HG03064 (cell line): ENCODE measurements around the gene MS4A6E.
A peak's percentile ranks its signal among the peaks of the same experiment; 100 is the strongest.
"Not testable (repeated sequence)": the region's sequence is repeated elsewhere in the genome, so short reads cannot be mapped to it uniquely, and the experiment has no call there.

Experiments used
- ATAC-seq: cut with Tn5 transposase; IDR thresholded peaks from one replicate; pipeline ENCODE4 v1.9.1; 2021; ENCODE audit warnings: low read depth; ENCODE audit not compliant: unreplicated experiment

MS4A6E gene

DNA sequence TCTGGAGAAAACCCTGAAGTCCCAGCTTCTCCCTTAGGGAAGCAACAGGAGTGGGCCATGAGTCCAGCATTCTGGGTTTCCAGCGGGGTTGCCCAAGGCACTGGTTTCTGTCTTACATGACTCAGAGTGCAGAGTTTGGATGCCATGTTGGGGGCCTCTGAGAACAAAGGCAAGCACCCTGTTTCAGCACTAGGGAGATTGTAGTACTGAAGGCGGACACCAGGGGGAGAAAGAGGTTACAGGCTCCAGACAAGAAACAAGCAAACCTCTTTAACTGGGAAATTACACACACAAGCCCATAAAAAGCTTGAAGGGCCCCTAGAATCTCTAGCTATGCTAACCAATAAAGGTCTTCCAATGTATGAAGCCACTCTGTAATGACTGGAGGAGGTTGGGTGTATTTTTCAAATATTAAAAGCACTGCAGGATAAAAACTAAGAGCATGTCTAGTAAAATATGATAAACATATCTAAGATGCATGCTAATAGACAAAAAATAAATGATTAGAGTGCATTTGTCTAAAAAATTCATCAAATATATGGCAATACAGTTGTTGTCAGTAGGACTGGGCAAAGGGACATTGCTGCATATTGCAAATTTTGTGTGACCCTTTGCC is 7.1 kb downstream of the MS4A6E start:
- no peak for ATAC-seq

DNA sequence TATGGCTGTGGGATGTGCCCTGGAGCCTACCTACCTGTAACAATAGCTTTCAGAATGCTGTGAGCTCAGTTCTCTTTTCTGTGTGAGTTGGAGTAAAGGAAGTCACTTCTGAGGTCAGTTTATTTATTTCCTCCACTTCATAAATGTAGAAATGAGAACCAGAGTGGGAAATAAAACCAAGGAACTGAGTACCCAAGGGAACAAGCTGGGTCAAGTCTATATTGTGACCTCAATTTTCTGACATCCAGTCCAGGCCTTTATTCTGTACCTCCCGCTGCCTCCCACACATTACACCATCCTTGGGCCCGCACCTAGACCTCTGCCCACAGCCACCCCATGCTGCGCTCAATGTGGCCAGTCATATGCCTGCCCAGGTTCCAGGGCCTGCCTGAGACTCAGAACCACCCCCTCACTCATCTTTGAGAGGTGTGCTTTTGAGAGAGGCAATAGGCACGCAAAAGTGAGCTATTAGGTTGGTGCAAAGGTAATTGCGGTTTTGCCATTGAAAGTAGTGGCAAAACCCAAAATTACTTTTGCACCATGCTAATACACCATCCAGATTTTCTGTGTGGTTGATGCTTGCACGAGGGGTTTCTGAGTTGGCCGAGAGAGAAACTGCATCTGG is 9.8 kb downstream of the MS4A6E start:
- no peak for ATAC-seq

DNA sequence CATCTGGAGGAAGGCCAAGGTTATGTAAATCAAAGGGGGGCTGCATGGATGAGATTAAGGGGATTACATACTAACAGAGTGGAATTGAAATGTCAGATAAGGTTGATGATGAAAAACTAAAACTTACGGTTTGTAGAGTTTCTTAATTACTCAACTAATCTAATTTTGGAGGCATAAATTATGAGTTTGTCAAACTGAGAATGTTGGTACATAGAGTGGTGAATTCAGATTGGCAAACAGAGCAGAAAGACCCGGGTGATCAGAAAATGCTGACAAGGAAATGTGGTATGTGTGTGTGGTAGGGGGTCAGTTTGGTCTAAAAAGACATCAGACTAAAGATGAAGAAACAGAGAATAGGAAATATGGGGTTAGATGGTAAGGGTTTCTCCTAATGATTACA is 11.0 kb downstream of the MS4A6E start:
- ATAC-seq: no peak

DNA sequence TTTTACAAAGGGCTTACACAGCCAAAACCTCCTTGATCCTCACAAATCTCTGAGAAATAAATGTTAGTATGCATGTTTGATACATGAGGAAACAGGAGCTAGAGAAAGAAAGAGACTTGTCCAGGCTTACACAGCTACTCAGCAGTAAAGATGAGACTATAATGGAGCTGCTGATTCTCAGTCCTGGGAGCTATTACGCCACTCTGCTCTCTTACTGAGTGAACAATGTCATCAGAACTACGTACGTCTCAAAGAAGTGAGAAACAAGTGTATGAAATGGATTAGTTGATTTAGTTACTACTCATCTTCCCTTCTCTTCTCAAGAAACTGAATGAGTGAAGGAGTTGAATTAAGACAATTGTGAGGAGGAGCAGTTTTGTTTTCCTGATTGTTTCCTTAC is 12.3 kb downstream of the MS4A6E start:
- no peak for ATAC-seq

DNA sequence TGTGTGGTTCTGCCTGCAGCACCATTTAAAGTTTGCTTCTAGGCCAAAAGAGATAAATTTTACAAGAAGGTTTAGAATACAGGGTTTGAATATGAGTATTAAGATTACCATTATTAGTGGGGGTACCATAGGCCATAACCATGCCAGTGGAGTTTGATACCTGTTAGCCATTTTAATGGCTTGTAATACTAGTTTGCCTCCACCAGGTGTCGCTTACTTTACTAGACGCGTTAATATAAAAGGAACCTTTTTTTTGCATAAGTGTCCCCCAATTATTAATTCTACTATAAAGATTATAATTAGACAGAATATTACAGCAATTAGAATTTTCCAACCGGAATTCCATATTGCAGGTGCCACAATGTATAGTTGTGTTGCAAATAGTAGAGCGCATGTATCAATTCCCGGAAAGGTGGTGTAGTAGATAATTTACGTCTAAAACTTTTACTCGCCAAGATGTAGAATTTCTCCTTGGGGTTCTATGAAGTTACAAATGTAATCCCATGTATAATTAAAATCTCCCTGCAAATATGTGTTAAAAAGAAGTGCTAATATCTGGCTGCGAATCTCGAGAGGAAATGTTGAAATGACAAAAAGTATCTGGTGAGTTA is 16.1 kb downstream of the MS4A6E start:
- ATAC-seq: no peak

DNA sequence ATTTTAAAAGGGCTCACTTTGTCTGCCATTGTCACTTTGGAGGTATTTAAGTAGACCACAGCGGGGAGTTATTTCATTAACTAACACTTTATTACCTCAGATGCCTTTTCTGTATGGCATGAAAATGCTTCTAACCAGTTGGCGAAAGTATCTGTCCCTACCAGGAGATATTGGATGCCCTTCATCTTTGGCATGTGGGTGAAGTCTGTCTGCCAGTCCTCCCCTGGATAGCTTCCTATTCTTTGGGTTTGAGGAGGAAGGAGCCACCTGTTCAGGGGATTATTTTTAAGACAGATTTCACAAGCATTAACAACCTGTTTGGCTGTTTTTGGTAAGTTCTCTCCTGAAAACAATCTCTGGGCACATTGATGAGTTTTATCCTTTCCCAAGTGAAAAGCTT is 17.1 kb downstream of the MS4A6E start:
- no peak for ATAC-seq

DNA sequence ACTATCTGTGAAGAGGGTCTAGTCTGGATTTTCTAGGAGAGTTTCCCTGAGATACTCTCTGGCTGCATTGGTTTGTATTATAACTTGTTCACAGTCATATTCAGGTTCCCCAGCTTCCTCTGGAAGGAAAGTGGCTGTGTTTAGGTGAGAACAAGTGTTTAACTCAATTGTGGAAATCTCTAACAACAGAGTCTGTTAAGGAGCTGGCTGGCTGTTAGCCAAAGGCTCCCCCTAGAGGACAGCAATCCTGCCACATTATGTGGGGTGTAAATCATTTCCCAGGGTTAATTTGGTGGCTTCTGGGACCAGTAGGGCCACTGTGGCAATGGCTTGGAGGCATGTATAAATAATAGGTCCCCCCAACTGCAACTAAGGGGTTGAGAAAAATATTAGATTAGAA is 18.4 kb downstream of the MS4A6E start:
- no peak for ATAC-seq

DNA sequence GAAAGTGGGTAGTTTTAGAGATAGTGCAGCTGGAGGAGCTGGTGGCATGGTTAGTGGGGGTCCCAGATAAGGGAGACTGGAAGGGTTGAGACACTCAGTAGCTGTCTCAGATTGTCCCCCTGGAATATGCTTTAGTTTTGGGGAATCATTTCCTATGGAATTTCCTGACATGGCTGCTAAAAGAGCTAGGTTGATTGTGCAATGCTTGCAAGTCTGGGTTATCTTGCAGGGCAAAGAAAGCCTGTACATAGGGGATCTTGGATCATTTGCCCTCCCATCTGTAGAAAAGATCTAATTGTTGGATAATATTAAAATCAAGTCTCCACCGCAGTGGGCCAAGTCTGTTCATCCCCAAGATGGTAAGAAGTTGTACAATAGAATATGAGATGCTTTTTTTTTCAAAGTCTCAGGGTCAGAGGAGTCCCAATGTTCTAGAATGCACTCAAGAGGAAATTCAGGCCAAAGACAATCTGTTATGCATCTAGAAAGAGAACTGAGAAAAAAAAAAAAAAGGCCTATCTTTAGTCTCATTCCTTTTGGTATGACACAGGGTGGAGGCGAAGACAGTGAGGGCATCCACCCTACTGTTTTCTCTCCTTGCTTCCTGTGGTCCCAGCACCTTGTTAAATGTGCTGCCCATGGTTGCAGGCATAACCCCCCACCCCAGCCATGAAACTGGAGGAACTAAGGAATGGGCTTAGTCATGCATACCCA is 20.2 kb downstream of the MS4A6E start:
- ATAC-seq: no peak

DNA sequence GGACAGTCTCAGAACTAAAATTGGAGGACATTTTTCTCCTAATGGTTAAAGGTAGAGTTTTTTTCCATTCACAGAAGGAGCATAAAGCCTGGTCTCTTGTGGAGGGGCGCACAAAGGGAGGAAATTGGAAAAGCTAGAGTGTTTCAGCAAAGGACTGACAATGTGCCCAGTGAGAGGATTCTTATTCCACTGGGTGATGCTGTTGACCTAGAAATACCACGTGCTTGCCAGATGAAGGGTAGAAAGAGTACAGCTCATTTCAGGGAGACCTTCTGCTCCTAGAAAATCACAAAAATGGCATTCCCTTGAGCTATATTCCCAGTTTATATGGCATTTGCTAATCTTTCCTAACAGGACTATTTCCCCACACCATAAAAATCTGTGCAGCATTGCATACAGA is 21.1 kb downstream of the MS4A6E start:
- ATAC-seq: no peak

DNA sequence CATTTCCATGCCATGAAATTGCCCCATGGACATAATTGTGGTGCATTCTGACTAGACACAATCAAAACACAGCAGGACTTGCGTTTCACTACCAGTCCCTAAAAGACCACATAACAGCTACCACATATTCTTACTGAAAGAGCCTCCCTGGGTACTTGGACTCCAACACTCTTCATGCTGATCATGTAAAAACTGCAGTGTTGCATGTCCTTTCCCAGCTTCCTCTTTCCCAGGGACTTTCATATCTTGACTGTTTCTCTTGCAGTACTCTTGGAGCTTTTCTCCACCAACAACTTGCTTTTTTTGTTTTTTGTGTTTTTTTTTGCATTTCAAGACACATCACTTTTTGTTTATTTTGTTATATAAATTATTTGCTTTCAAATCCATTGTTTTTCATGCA is 22.9 kb downstream of the MS4A6E start:
- ATAC-seq: no peak

DNA sequence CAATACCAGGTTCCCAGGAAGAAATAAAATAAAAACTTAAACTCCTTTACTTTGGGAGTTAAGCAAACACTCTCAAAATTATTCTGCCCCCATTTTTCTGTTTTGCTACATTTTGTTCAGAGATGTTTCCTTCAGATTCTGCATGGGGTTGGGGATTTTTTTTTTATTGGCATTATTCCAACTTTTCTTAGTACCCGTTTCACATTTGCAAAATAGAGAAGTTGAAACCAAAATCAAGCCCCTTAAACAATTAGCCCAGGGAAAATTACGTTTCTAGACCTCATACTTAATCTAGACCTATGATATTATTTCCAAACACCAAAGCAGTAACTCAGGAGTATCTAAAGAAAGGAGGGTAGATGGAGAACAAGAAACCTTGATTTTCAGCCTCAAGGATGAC is 30.7 kb downstream of the MS4A6E start:
- ATAC-seq: no peak

DNA sequence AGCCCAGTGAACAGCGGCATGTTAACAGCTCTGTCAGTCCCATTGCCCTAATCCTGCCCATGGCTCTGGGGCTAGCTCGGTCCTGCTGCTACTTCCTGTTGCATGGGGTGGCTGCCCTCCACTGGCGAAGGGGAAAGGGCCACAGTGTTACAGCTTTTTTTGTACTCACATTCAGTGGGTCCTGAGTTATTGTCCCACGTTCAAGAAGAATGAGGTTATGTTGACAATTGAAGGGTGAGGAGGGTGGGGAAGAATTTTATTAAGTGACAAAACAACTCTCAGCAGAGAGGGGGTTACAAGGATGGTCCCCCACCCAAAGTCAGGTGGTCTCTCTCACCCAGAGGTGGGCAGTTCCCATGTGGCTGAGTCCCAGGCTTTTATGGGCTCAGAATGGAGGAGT is 33.6 kb downstream of the MS4A6E start:
- ATAC-seq: no peak

DNA sequence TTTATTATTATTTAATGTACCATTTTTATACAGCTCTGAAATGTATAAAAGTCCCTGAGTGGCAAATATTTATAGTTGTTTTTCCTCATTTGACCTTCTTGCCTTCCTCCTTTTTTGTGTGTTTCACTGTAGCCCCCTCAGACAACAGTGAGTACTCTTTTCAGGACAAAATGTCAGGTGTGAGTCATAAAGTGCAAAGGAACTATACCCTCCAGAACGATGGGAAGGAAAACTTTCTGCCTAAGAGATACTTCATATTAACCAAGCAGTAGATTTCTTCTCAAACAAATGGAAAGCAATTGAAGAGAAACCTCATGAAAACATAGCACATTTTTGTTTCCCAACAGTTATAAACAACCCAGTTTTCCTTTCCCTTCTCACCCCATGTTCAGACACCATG is 35.2 kb downstream of the MS4A6E start:
- ATAC-seq: no peak

DNA sequence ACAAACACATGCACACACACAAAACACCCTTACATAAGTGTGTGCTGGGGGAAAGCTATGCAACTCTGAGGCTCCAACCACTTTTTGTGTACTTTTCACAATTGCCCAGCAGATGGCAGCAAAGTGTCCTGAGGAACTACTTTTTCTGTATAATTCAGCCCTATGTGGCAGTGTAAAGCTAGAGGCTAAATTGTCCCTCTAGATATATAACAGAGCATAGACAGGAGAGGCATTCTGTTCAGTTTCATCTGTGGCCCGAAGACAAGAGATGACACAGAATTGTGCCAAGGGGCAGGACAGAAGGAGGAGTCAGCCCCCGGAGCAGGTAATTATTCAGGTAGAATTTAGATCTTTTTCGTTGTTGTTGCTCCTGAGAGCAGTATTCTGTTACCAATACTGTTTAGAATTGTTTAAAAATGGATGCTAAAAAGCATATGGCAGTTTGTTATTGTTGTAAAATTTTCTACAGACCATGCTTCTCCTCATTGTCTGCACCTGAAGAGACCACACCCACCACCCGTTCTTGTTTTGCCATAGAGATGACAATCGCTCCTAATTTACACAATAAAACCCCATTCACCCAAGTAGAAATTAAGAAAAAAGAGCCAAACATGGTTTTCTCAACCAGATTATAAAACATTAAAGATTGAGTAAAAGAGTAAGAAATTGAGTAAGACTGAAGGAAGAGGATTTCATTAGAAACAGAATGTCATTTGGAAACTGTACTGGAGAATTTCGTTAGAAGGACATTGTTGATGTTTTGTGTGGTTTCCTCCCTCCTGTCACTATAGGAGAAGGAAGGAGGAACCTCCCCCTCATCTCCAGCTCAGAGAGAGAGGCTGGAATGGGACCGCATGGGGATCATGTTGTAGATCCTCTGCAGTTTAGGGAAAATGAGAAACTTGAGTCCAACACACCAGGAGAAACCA is 36.8 kb downstream of the MS4A6E start:
- peak; percentile 44 for ATAC-seq

DNA sequence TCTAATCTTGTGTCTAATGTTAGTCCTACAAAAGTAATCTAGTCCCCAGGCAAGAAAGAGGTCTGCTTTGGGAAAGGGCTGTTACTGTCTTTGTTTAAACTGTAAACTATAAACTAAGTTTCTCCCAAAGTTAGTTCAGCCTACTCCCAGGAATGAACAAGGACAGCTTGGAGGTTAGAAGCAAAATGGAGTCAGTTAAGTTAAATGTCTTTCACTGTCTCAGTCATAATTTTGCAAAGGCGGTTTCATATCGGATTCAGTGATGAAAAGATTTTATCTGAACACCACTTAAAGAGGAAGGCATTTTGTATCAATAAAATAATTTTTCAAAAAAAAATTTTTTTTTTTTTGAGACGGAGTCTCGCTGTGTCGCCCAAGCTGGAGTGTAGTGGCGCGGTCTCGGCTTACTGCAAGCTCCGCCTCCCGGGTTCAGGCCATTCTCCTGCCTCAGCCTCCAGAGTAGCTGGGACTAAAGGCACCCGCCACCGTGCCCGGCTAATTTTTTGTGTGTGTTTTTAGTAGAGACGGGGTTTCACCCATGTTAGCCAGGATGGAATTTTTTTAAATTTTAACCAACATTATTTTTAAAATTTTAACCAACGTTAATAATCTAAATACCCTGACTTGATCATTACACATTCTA is 39.3 kb downstream of the MS4A6E start:
- ATAC-seq: not testable (repeated sequence)

DNA sequence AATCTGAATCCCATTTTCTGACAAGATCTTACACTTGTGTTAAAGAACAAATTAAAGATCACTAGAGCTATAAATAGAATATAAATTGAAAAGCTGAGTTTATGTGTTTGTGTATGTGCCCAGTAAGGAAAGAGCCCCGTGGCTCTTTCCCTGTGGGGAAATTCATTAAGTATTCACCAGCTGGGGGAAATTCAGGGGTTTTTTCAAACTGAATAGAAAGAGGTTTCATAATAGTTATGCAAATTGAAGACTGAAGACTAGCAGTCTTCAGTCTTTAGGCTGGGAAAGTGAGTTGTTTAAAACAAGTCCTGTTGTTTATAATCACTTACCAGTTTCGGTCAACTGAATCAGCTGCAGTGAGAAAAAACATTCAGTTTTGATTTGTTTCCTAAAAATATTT is 40.0 kb downstream of the MS4A6E start:
- ATAC-seq: peak; percentile 70

DNA sequence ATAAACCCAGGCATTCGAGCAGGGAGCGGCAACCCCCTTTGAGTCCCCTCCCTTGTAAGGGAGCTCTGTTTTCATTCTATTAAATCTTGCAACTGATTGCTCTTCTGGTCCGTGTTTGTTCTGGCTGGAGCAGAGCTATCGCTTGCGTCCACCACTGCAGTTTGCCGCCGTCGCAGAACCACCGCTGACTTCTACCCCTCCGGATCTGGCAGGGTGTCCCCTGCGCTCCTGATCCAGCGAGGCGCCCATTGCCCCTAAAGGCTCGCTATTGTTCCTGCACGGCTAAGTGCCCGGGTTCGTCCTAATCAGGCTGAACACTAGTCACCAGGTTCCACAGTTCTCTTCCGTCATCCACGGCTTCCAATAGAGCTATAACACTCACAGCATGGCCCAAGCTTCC is 40.8 kb downstream of the MS4A6E start:
- ATAC-seq: no peak

DNA sequence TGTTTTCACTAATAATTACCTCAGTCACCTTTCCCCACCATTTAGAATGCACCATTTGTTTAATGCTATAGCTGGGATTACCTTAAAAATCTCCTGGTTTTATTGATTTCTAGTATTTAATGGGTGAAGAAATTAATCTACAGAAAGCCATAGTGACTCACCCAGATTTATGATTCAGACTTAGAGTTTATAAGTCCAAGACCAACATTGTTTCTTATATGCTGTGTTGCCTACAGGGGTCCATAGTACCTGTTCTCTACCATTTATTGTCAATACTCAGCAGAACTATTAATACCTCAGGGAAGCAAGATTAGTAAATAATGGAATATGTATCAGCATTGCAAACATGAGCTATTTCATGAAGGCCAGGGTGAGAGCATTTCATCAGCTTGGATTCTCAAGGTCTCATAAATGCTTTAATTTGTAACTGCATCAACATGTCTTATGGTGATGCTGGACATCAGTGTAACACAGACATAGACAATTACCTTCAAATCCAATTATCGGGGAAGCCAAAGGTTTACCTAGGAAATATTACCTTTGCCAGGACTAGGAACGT is 43.3 kb downstream of the MS4A6E start:
- no peak for ATAC-seq

DNA sequence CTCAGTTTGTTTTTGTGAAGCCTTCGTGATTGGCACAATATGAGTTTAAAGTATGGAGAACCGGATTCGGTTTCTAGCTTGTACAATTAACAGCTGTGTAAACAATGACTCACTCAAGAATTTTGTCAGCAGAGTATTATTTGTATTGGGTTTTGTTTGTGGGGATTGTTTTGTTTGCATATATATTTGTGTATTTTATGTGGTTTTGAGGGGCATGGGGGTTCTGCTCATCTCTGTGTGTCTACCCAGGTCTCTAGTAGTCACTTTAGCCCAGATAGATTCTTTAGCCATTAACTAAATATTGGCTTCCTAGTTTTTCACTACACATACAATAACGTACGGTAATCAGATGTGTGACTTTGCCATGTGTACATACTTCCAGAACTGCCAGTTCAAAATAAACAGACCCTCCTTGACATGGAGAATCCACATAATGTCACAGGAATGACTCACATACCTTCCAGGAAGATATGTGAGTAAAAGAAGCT is 43.8 kb downstream of the MS4A6E start:
- ATAC-seq: no peak

DNA sequence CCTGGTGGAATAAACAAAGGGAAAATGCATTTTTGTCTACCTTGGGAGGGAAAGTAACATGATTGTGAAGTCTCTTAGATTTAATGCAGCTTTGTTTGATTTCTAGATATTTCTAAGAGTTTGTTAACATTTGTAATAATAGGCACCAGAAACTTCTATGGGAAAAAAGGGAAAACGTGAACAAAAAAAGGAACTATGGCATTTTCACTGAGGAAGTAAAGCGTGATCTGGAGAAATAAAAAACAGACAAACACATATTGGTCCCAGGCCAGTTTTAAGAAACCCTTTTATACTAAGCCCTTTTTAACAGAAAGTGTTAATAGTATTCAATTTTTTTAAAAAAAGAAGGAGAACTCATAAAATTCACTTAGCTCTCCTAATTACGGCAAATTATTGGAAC is 44.3 kb downstream of the MS4A6E start:
- no peak for ATAC-seq
